ENCODE data around the gene KMT5B.

DNA sequence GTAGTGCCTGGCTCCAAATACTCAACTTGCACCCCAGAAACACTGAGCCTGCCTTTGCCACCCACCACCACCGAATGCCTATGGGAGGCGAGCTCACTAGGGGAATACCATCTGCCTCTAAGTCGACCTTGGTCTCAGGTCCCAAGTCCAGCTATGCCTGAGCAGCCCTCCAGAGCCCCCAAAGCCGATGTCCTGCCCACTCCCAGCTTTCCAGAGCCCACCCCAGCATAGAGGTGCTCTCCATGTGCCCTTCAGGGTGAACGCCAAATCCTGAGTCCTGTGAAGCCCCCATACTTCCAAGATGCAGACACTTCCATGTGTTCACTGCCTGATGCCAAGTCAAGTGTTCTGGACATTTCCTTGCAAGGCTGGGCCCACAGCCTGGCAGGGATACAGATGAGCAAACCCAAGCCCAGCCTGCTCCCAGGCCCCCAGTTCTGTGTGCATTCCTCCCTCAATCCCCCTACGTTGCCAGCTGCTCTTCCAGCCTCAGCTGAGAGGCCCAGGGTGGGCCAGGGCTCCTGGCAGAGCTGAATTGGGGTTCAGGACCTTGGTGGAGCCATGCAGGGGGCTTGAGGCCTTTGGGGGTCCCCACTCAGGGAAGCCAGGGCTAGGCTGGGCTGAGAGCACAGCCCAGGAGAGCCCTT, 2.6 kb upstream of the KMT5B start:
- TF ChIP-seq, protein P1, sequence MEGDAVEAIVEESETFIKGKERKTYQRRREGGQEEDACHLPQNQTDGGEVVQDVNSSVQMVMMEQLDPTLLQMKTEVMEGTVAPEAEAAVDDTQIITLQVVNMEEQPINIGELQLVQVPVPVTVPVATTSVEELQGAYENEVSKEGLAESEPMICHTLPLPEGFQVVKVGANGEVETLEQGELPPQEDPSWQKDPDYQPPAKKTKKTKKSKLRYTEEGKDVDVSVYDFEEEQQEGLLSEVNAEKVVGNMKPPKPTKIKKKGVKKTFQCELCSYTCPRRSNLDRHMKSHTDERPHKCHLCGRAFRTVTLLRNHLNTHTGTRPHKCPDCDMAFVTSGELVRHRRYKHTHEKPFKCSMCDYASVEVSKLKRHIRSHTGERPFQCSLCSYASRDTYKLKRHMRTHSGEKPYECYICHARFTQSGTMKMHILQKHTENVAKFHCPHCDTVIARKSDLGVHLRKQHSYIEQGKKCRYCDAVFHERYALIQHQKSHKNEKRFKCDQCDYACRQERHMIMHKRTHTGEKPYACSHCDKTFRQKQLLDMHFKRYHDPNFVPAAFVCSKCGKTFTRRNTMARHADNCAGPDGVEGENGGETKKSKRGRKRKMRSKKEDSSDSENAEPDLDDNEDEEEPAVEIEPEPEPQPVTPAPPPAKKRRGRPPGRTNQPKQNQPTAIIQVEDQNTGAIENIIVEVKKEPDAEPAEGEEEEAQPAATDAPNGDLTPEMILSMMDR (IDR thresholded peaks at IDR 0.05) = no peak
- TF ChIP-seq EZH2 (IDR thresholded peaks at IDR 0.05; ENCODE audit: borderline replicate concordance, insufficient read depth, low read depth, low read length, poor library complexity, severe bottlenecking) = no peak

Measured in B cell (primary cell).